ENCODE results near the gene MYOD1.

DNA sequence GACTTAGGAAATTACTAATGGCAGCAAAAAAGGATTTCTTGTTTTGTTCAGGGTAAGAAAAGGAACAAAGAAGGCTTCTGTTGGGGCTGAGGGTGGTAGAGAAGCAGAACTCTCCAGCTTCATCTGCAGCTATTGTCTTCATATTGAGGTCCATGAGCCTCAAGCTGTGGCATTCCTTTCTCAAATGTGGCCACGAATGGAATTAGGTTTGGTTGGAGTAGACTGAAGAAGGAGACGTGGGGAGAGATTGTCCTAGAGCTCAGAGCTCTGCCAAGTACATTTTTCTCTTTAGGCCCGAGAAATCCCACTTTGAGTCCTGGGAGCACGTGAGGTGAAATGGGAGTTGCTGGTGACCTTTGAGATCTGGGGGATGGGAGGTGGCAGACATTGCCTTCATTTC lies 25.8 kb upstream of the MYOD1 start:
- TF ChIP-seq, protein P1, sequence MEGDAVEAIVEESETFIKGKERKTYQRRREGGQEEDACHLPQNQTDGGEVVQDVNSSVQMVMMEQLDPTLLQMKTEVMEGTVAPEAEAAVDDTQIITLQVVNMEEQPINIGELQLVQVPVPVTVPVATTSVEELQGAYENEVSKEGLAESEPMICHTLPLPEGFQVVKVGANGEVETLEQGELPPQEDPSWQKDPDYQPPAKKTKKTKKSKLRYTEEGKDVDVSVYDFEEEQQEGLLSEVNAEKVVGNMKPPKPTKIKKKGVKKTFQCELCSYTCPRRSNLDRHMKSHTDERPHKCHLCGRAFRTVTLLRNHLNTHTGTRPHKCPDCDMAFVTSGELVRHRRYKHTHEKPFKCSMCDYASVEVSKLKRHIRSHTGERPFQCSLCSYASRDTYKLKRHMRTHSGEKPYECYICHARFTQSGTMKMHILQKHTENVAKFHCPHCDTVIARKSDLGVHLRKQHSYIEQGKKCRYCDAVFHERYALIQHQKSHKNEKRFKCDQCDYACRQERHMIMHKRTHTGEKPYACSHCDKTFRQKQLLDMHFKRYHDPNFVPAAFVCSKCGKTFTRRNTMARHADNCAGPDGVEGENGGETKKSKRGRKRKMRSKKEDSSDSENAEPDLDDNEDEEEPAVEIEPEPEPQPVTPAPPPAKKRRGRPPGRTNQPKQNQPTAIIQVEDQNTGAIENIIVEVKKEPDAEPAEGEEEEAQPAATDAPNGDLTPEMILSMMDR (IDR thresholded peaks at IDR 0.05), result no peak
- TF ChIP-seq EZH2 (IDR thresholded peaks at IDR 0.05), result no peak
